Body of pancreas (tissue), 4 donors: Measurements from ENCODE around the gene AATF. TPM values are rescaled to one million over a fixed set of nuclear protein-coding genes. Genes with fewer than 3 reads are reported as not detected.

ENCODE experiments used
- ATAC-seq: fragments of 150-250 bp; one replicate; pipeline ENCODE4 v1.9.1; 2016
- DNase-seq, 4 donors: peaks; one replicate each; pipeline ENCODE4 v3.0.0-alpha.2; 2019
- H3K27ac ChIP-seq, 4 donors: fragments of 200-600 bp; sonication (generic); 1 replicate in 3 of 4; 2 replicates in 1 of 4; pipeline versions ENCODE4 v1.5.1 to v1.6.1; 2016 to 2019; ENCODE audit warnings: mild to moderate bottlenecking in 1 of 4, mixed read lengths in 1 of 4, moderate library complexity in 1 of 4
- H3K27me3 ChIP-seq, 2 donors: fragments of 200-600 bp; sonication (generic); one replicate each; pipeline ENCODE4 v1.6.0; 2016; ENCODE audit warnings: mild to moderate bottlenecking in 1 of 2
- H3K36me3 ChIP-seq, 2 donors: fragments of 200-600 bp; sonication (generic); replicated peaks in 1 of 2; 2 replicates each; pipeline ENCODE4 v1.5.1; 2016; ENCODE audit warnings: low read depth in 2 of 2; ENCODE audit not compliant: insufficient read depth in 1 of 2
- H3K4me1 ChIP-seq: fragments of 200-600 bp; sonication (generic); one replicate; pipeline ENCODE4 v1.6.0; 2016
- H3K4me3 ChIP-seq, 2 donors: fragments of 200-600 bp; sonication (generic); 1 replicate in 1 of 2; 2 replicates in 1 of 2; pipeline ENCODE4 v1.5.1; 2016 to 2019
- H3K9me3 ChIP-seq, 3 donors: fragments of 200-600 bp; sonication (generic); 1 replicate in 2 of 3; 2 replicates in 1 of 3; pipeline ENCODE4 v1.5.1; 2016
- POLR2A ChIP-seq, 3 donors: fragments of 450-650 bp; IDR thresholded peaks; one replicate each; pipeline ENCODE4 v1.6.1; 2016; ENCODE audit warnings: antibody characterized with exemption in 3 of 3, mild to moderate bottlenecking in 2 of 3
- WGBS, 2 donors: methylation state at CpG; one replicate each; pipeline ENCODE4 v1.1.5; 2017; 5-methylcytosine and 5-hydroxymethylcytosine counted together
- intact Hi-C: fragments of 100-400 bp; cut with DNase I; formaldehyde crosslinking; loops from one replicate; pipeline ENCODE4 v1.15.1; 2023
- total RNA-seq, 2 donors: library from RNA; depleted of rRNA; stranded (reverse); fragments of >200 nt; gene quantifications; one replicate each; pipeline ENCODE4 v1.1.0, GENCODE V29; 2016
- TF ChIP-seq, protein P1 (sequence below), 7 experiments: fragments of 450-650 bp in 4 of 7; fragments of 200-600 bp in 3 of 7; sonication (generic) in 3 of 7; IDR thresholded peaks; one replicate each; pipeline ENCODE4 v1.5.1; 2016 to 2019; ENCODE audit warnings: antibody characterized with exemption in 7 of 7

AATF gene
- total RNA-seq, 2 donors from 2014 or later: 16.5 to 28.3 TPM

DNA sequence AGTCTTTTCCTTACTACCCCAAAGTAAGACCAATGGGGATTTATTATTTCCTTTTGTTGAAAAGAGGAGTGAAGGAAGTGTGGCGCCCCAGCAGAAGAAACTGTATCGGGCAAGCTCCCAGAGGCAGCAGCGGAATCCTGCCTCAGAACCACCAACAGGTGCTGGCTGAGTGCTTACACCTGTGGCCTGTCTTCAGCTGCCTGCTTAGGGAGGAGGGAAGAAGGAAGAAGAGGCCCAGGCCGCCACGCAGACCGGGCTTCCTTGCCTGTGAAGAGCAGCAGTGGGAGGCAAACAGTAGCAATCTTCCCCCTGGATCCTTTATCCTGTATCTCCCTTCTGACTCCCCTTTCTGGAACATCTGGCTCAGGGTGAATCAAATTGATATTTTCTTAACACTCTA lies 134.7 kb downstream of the AATF start:
- H3K27me3 ChIP-seq: no peaks in the 10 kb centered on the region
- intact Hi-C loops: no loop called here
- H3K27ac ChIP-seq: no peak overlapping the region
- no peaks in the 10 kb centered on the region for H3K4me1 ChIP-seq
- H3K4me3 ChIP-seq: no peak overlapping the region
- WGBS, 2 donors: 71 to 80% methylated on average over 6 of the region's 6 CpGs
- peaks cover 0 to 5% of the 10 kb centered on the region in 2 donors for H3K36me3 ChIP-seq
- TF ChIP-seq POLR2A (IDR thresholded peaks at IDR 0.05): no peak
- TF ChIP-seq, protein P1, sequence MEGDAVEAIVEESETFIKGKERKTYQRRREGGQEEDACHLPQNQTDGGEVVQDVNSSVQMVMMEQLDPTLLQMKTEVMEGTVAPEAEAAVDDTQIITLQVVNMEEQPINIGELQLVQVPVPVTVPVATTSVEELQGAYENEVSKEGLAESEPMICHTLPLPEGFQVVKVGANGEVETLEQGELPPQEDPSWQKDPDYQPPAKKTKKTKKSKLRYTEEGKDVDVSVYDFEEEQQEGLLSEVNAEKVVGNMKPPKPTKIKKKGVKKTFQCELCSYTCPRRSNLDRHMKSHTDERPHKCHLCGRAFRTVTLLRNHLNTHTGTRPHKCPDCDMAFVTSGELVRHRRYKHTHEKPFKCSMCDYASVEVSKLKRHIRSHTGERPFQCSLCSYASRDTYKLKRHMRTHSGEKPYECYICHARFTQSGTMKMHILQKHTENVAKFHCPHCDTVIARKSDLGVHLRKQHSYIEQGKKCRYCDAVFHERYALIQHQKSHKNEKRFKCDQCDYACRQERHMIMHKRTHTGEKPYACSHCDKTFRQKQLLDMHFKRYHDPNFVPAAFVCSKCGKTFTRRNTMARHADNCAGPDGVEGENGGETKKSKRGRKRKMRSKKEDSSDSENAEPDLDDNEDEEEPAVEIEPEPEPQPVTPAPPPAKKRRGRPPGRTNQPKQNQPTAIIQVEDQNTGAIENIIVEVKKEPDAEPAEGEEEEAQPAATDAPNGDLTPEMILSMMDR (IDR thresholded peaks at IDR 0.05): no peak
- ATAC-seq: no peak
- DNase-seq: no peak
- no peaks in the 10 kb centered on the region for H3K9me3 ChIP-seq

DNA sequence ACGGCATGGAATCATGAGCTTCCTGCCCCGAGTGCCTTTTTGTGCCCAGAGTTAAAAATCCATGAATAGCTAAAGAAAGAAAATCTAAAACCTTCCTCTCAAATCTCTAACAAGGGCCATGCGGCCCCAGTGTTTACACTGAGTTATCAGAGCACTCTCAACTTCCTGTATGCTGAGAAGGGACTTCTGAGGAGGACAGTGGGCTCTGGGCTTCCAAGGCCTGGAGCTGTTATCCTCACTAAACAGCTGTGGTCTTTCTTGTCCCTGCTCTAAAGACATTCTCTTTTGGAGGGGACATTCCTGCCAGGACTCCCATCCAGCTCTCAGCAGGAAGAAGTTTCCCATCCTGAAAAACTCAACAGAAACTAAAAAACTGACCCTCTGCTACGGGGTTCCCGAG lies 135.6 kb downstream of the AATF start:
- Histone ChIP-seq H3K4me3 (no peak overlapping the region), H3K36me3 (peaks cover 0 to 5% of the 10 kb centered on the region in 2 donors), H3K9me3 (no peaks in the 10 kb centered on the region), H3K27me3 (no peaks in the 10 kb centered on the region), H3K4me1 (no peaks in the 10 kb centered on the region), H3K27ac (no peak overlapping the region)
- DNase-seq (no peak), ATAC-seq (no peak)
- TF ChIP-seq, protein P1 (IDR thresholded peaks at IDR 0.05): no peak
- no peak for TF ChIP-seq POLR2A (IDR thresholded peaks at IDR 0.05)
- intact Hi-C loops: no loop called here
- WGBS, 2 donors: 65 to 73% methylated on average over 5 of the region's 5 CpGs

DNA sequence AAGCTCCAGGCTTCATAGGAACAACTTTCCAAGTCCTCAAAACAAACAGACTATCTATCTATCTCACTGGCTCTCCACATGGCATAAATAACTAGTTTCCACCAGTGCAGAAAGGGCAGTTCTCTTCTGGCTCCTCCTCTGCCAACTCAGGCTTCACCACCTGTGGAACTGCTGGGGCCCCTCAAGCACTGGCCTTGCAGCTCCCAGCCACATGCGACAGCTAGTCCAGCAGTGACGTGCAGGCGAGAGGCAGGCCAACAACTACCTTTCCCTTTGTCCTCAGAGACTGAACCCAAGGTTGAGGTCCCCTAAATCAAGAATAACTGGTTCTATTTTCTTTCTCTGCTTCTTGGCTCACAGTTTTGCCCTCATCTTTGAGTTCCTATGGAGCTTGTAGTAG lies 137.6 kb downstream of the AATF start:
- ATAC-seq (no peak), DNase-seq (no peak)
- no peak overlapping the region for H3K4me3 ChIP-seq
- 93 to 100% methylated on average over 2 to 3 of the region's 3 CpGs for WGBS, 2 donors
- H3K9me3 ChIP-seq: no peaks in the 10 kb centered on the region
- H3K4me1 ChIP-seq: no peaks in the 10 kb centered on the region
- intact Hi-C loops: no loop called here
- no peaks in the 10 kb centered on the region for H3K27me3 ChIP-seq
- no peak for TF ChIP-seq POLR2A (IDR thresholded peaks at IDR 0.05)
- TF ChIP-seq, protein P1 (IDR thresholded peaks at IDR 0.05): no peak
- peaks cover 0 to 5% of the 10 kb centered on the region in 2 donors for H3K36me3 ChIP-seq
- H3K27ac ChIP-seq: no peak overlapping the region

DNA sequence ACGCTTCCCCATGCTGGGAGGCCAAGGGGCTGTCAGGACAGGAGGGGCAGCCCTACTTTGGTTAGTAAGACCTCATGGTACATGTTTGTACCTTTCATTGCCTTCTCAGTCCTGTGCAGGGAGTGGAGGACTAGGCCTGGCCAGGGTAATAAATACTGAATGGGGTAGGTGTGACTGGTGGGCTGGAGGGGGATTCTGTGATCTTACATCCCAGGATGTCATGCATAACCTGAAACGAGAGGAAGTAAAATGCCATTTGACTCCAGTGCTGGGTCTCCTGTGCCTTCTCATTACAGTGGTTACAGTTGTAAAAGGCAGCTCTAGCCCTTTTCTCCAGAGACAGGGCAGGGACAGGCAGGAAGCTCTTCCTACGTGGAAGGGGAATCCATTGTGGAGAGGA lies 138.2 kb downstream of the AATF start:
- Histone ChIP-seq H3K4me3 (no peak overlapping the region), H3K9me3 (no peaks in the 10 kb centered on the region), H3K27ac (no peak overlapping the region), H3K27me3 (no peaks in the 10 kb centered on the region), H3K4me1 (no peaks in the 10 kb centered on the region), H3K36me3 (peaks cover 0 to 5% of the 10 kb centered on the region in 2 donors)
- DNase-seq: no peak
- intact Hi-C loops: no loop called here
- no peak for TF ChIP-seq POLR2A (IDR thresholded peaks at IDR 0.05)
- TF ChIP-seq, protein P1 (IDR thresholded peaks at IDR 0.05): no peak
- ATAC-seq: no peak
- 79 to 96% methylated on average over 3 of the region's 3 CpGs for WGBS, 2 donors

DNA sequence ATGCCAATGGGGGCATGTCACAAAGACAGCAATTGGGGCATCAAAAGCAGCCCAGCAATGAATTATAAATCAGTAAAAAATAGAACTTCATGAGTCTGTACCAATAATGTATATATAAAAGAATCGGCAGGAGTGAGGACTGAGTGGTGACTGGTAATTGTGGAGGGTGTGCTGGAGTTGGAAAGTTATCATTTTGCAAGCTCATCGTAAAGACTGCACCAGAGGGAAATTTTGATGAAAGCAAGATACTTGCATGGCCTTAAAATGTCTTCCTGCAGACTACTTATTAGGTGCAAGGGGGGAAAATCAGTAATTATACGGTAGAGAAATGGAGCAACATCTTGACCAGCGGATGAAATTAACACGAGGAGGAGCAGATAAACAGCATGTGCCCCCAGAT lies 138.9 kb downstream of the AATF start:
- Histone ChIP-seq H3K27me3 (no peaks in the 10 kb centered on the region), H3K4me1 (no peaks in the 10 kb centered on the region), H3K27ac (no peak overlapping the region), H3K4me3 (no peak overlapping the region), H3K36me3 (peaks cover 0 to 5% of the 10 kb centered on the region in 2 donors), H3K9me3 (no peaks in the 10 kb centered on the region)
- no peak for TF ChIP-seq POLR2A (IDR thresholded peaks at IDR 0.05)
- TF ChIP-seq, protein P1 (IDR thresholded peaks at IDR 0.05): no peak
- ATAC-seq (no peak), DNase-seq (no peak)
- intact Hi-C loops: no loop called here
- 90 to 91% methylated on average over 5 of the region's 5 CpGs for WGBS, 2 donors
